Measurements from ENCODE around the gene METTL1. TPM values are rescaled to one million over a fixed set of nuclear protein-coding genes. Genes with fewer than 3 reads are reported as not detected.

The METTL1 gene
- total and polyA plus RNA-seq, 11 donors: 0.95 to 28.5 (median 7.9) TPM

DNA sequence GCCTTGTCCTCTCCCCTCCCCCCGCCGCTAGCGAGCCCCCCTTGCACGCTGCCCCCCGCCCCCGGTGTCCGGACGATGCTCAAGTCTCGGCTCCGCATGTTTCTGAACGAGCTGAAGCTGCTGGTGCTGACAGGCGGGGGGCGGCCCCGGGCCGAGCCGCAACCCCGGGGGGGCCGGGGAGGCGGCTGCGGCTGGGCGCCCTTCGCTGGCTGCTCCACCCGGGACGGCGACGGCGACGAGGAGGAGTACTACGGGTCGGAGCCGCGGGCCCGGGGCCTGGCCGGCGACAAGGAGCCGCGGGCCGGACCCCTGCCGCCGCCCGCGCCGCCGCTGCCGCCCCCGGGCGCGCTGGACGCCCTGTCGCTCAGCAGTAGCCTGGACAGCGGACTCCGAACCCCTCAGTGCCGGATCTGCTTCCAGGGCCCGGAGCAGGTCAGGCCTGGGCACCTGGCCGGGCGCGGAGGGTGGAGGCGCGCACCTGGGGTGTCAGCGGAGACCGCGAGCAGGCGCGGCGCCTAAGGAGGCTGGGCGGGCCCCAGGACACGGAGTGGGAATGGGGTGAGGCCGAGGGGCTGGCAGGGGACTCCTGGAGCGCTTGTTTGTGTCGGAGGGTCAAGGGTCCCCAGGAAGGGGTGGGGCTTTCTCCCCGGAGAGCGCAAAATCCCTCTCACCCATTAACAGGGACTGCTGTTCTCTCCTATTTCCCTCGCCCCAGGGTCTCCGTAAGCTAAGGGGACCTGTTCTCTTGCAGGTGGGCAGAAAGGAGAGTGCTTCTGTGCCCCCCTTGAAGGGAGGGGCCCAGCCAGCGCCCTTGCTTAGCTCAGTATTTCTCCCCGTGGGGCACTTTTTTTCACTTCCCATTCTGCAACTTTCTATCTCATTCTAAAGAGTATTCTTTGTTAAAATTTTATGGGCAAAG is 16.2 kb downstream of the METTL1 start:
- WGBS, 4 donors: 3 to 4% (median 3%) methylated on average over 48 to 76 of the region's 76 CpGs

GRCh38 chr12:57755194-57755453 is 16.8 kb downstream of the METTL1 start:
- Histone ChIP-seq H3K27me3 (no peaks in the 10 kb centered on the region), H3K4me3 (peak overlapping the region; percentile 64 to 97 (median 72)), H3K4me1 (peaks cover 0 to 54% (median 33%) of the 10 kb centered on the region in 12 donors), H3K27ac (peak overlapping the region in 10 of 12 donors; percentile 18 to 79 (median 54)), H3K9me3 (no peaks in the 10 kb centered on the region), H3K36me3 (peaks cover 0 to 31% (median 23%) of the 10 kb centered on the region in 9 donors)
- ATAC-seq (no peak), DNase-seq (no peak)
- TF ChIP-seq POLR2A (IDR thresholded peaks at IDR 0.05): no peak
- TF ChIP-seq, protein P1, sequence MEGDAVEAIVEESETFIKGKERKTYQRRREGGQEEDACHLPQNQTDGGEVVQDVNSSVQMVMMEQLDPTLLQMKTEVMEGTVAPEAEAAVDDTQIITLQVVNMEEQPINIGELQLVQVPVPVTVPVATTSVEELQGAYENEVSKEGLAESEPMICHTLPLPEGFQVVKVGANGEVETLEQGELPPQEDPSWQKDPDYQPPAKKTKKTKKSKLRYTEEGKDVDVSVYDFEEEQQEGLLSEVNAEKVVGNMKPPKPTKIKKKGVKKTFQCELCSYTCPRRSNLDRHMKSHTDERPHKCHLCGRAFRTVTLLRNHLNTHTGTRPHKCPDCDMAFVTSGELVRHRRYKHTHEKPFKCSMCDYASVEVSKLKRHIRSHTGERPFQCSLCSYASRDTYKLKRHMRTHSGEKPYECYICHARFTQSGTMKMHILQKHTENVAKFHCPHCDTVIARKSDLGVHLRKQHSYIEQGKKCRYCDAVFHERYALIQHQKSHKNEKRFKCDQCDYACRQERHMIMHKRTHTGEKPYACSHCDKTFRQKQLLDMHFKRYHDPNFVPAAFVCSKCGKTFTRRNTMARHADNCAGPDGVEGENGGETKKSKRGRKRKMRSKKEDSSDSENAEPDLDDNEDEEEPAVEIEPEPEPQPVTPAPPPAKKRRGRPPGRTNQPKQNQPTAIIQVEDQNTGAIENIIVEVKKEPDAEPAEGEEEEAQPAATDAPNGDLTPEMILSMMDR (IDR thresholded peaks at IDR 0.05): no peak
- intact Hi-C loops (cut with DNase I): no loop called here
- 0 to 3% (median 0%) methylated on average over 9 to 34 of the region's 34 CpGs for WGBS, 4 donors

More for the DNA sequence above, 16.2 kb downstream of the METTL1 start:
- intact Hi-C loops (cut with DNase I): no loop called here
- Histone ChIP-seq H3K36me3 (peaks cover 0 to 25% (median 17%) of the 10 kb centered on the region in 9 donors), H3K27me3 (no peaks in the 10 kb centered on the region), H3K4me3 (peak overlapping the region; percentile 64 to 97 (median 72)), H3K27ac (peak overlapping the region in 10 of 12 donors; percentile 13 to 79 (median 54)), H3K9me3 (no peaks in the 10 kb centered on the region), H3K4me1 (peaks cover 0 to 51% (median 30%) of the 10 kb centered on the region in 12 donors)
- TF ChIP-seq, protein P1 (IDR thresholded peaks at IDR 0.05): no peak
- TF ChIP-seq POLR2A (IDR thresholded peaks at IDR 0.05): no peak
- no peak for ATAC-seq
- DNase-seq: peak in 4 of 5 donors; percentile 39 to 69 (median 48)

DNA sequence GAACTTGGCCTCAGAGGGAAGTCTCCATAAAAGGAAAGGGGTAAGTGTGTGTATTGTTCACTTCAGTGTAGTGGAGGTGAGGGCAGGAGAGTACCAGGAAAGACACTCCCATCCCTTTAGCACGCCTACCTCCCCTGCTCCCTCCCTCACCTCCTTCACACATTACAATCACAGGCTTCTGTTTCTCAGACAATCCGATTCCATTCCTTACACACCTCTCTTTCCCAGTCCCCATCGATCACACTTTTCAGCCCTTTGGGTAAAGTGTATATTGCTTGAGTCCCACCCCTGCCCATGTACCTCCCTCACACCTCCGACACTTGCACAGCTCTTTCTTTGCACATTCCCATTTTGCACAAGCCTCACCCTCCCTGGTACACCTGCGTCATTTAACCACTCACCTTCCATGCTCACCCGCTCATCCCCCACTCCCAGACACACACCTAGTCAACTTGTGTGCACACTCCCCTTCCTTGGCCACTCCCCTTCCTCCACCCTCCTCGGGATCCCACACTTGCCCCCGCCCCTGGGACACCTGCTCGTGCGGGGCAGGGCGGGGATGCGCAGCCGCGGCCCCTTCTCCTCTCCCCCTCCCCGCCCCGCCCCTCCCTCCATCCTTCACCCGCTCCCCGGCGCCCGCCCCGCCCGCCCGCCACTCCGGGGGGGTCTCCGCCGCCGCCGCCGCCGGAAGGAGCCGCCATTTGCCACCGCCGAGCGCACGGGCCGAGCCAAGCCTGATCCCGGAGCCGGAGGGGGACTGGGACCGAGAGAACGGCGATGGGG is 17.3 kb downstream of the METTL1 start, which contains the start of gene MARCHF9:
Gene MARCHF9, plus strand, starts transcription at position 693 of the 783 bp plus-strand sequence. CDS start 426 bp downstream, outside the sequence.
- Histone ChIP-seq H3K9me3 (no peaks in the 10 kb centered on the region), H3K27ac (peak within 1 kb of the TSS in 10 of 12 donors; percentile 18 to 79 (median 54)), H3K36me3 (peaks cover 0 to 36% (median 28%) of the 10 kb centered on the region in 9 donors), H3K4me1 (peaks cover 0 to 54% (median 33%) of the 10 kb centered on the region in 12 donors), H3K4me3 (peak within 1 kb of the TSS; percentile 64 to 97 (median 72)), H3K27me3 (no peaks in the 10 kb centered on the region)
- intact Hi-C loops (cut with DNase I): loop anchor here in 1 of 10 donors (5.0 kb wide), 1 partner anchor 62 kb away; the partner anchor contains the start of gene OS9
- DNase-seq (peak; percentile 56 to 77 (median 62)), ATAC-seq (peak in 1 of 4 donors; percentile 3)
- WGBS, 4 donors: 0 to 3% (median 1%) methylated on average over 17 to 41 of the region's 41 CpGs
- TF ChIP-seq, protein P1 (IDR thresholded peaks at IDR 0.05): no peak
- no peak for TF ChIP-seq POLR2A (IDR thresholded peaks at IDR 0.05)

Measured in heart left ventricle (tissue), 16 donors.